Rectal smooth muscle tissue (tissue), 1 donor: Measurements from ENCODE around the gene NUP98.
"Not testable (repeated sequence)": the region's sequence is repeated elsewhere in the genome, so short reads cannot be mapped to it uniquely, and the experiment has no call there.

Source experiments
- H3K27ac ChIP-seq: one replicate; pipeline ENCODE4 v1.7.0; 2013; ENCODE audit warnings: low read depth, low read length, inconsistent platforms
- H3K27me3 ChIP-seq: one replicate; pipeline ENCODE4 v1.7.0; 2013; ENCODE audit warnings: low read length; ENCODE audit not compliant: control insufficient read depth, insufficient read depth
- H3K36me3 ChIP-seq: one replicate; pipeline ENCODE4 v1.7.0; 2013; ENCODE audit warnings: low read length; ENCODE audit not compliant: control insufficient read depth, insufficient read depth
- H3K4me1 ChIP-seq: one replicate; pipeline ENCODE4 v1.7.0; 2013; ENCODE audit warnings: low read length; ENCODE audit not compliant: control insufficient read depth, insufficient read depth
- H3K4me3 ChIP-seq: one replicate; pipeline ENCODE4 v1.7.0; 2013; ENCODE audit warnings: low read length
- H3K9ac ChIP-seq: one replicate; pipeline ENCODE4 v1.7.0; 2013; ENCODE audit warnings: low read length

Gene NUP98

GRCh38 chr11:3669742-3670183 is 127.6 kb downstream of the NUP98 start:
- H3K4me1 ChIP-seq, result no peaks in the 10 kb centered on the region
- H3K27ac ChIP-seq, result no peak overlapping the region
- no peaks in the 10 kb centered on the region for H3K27me3 ChIP-seq
- H3K36me3 ChIP-seq, result peaks cover 31% of the 10 kb centered on the region
- no peak overlapping the region for H3K9ac ChIP-seq
- no peak overlapping the region for H3K4me3 ChIP-seq

- H3K4me3 ChIP-seq, result no peak overlapping the region
- H3K27me3 ChIP-seq, result no peaks in the 10 kb centered on the region
- H3K36me3 ChIP-seq, result peaks cover 29% of the 10 kb centered on the region
- no peak overlapping the region for H3K27ac ChIP-seq
- H3K9ac ChIP-seq, result no peak overlapping the region
- H3K4me1 ChIP-seq, result no peaks in the 10 kb centered on the region
Observed at GRCh38 chr11:3669128-3669527, 128.2 kb downstream of the NUP98 start.

- H3K36me3 ChIP-seq, result peaks cover 25% of the 10 kb centered on the region
- H3K9ac ChIP-seq, result no peak overlapping the region
- no peaks in the 10 kb centered on the region for H3K27me3 ChIP-seq
- H3K4me1 ChIP-seq, result no peaks in the 10 kb centered on the region
- no peak overlapping the region for H3K4me3 ChIP-seq
- no peak overlapping the region for H3K27ac ChIP-seq
Observed at GRCh38 chr11:3667149-3668035, 130.0 kb downstream of the NUP98 start.

GRCh38 chr11:3666023-3666530 is 131.3 kb downstream of the NUP98 start:
- no peak overlapping the region for H3K27ac ChIP-seq
- no peak overlapping the region for H3K4me3 ChIP-seq
- H3K4me1 ChIP-seq, result no peaks in the 10 kb centered on the region
- no peak overlapping the region for H3K9ac ChIP-seq
- H3K36me3 ChIP-seq, result peaks cover 17% of the 10 kb centered on the region
- H3K27me3 ChIP-seq, result no peaks in the 10 kb centered on the region

GRCh38 chr11:3665336-3666022 is 131.9 kb downstream of the NUP98 start:
- Histone ChIP-seq H3K27ac (no peak overlapping the region), H3K9ac (no peak overlapping the region), H3K27me3 (no peaks in the 10 kb centered on the region), H3K36me3 (peaks cover 15% of the 10 kb centered on the region), H3K4me3 (no peak overlapping the region), H3K4me1 (no peaks in the 10 kb centered on the region)

- Histone ChIP-seq H3K36me3 (peaks cover 14% of the 10 kb centered on the region), H3K27me3 (no peaks in the 10 kb centered on the region), H3K27ac (no peak overlapping the region), H3K9ac (no peak overlapping the region), H3K4me3 (no peak overlapping the region), H3K4me1 (no peaks in the 10 kb centered on the region)
Observed at GRCh38 chr11:3664032-3664630, 133.2 kb downstream of the NUP98 start.

GRCh38 chr11:3662856-3663255 is 134.5 kb downstream of the NUP98 start:
- Histone ChIP-seq H3K4me3 (no peak overlapping the region), H3K4me1 (no peaks in the 10 kb centered on the region), H3K27ac (no peak overlapping the region), H3K27me3 (no peaks in the 10 kb centered on the region), H3K9ac (no peak overlapping the region), H3K36me3 (peaks cover 13% of the 10 kb centered on the region)

GRCh38 chr11:3660960-3661359 is 136.4 kb downstream of the NUP98 start:
- H3K36me3 ChIP-seq, result peaks cover 4% of the 10 kb centered on the region
- H3K27ac ChIP-seq, result no peak overlapping the region
- no peak overlapping the region for H3K9ac ChIP-seq

GRCh38 chr11:3659595-3660515 is 137.5 kb downstream of the NUP98 start:
- Histone ChIP-seq H3K4me1 (no peaks in the 10 kb centered on the region), H3K9ac (no peak overlapping the region), H3K36me3 (no peaks in the 10 kb centered on the region), H3K27ac (no peak overlapping the region), H3K27me3 (no peaks in the 10 kb centered on the region), H3K4me3 (no peak overlapping the region)

More at GRCh38 chr11:3660960-3661359, 136.4 kb downstream of the NUP98 start:
- Histone ChIP-seq H3K4me1 (no peaks in the 10 kb centered on the region), H3K4me3 (no peak overlapping the region), H3K27me3 (no peaks in the 10 kb centered on the region)

- Histone ChIP-seq H3K27ac (no peak overlapping the region), H3K27me3 (no peaks in the 10 kb centered on the region), H3K9ac (no peak overlapping the region), H3K36me3 (no peaks in the 10 kb centered on the region), H3K4me3 (no peak overlapping the region), H3K4me1 (no peaks in the 10 kb centered on the region)
Observed at GRCh38 chr11:3658252-3658651, 139.1 kb downstream of the NUP98 start.

GRCh38 chr11:3657331-3657730 is 140.0 kb downstream of the NUP98 start:
- not testable (repeated sequence) for H3K4me1 ChIP-seq, H3K9ac ChIP-seq, H3K27me3 ChIP-seq, H3K4me3 ChIP-seq, H3K27ac ChIP-seq, H3K36me3 ChIP-seq
